Stimulated activated CD8-positive, alpha-beta memory T cell treated with anti-CD3 and anti-CD28 coated beads, Interleukin-15, amount 100 ng/mL, for 48 hours (primary cell): ENCODE data around the gene CCL20.
"Not testable (repeated sequence)": the region's sequence is repeated elsewhere in the genome, so short reads cannot be mapped to it uniquely, and the experiment has no call there.

ENCODE experiments used
- DNase-seq, 2 donors: peaks; one replicate each; pipeline ENCODE4 v3.0.0-alpha.2; 2020; ENCODE audit warnings: low read depth in 2 of 2

Gene CCL20

GRCh38 chr2:227813562-227814353 lies at the start of gene CCL20:
TSS of gene CCL20 (plus strand) at chr2:227813842. CDS start at chr2:227813912, 70 bp downstream.
- DNase-seq, result no peak

- no peak for DNase-seq
Measured at GRCh38 chr2:227765788-227766372, 47.8 kb upstream of the CCL20 start.

- DNase-seq, result peak; percentile 21 to 36
Measured at GRCh38 chr2:227766373-227766883, 47.2 kb upstream of the CCL20 start.

GRCh38 chr2:227767830-227768229 lies 45.8 kb upstream of the CCL20 start:
- DNase-seq, result no peak

GRCh38 chr2:227772197-227772661 lies 41.4 kb upstream of the CCL20 start:
- no peak for DNase-seq

- no peak for DNase-seq
Measured at GRCh38 chr2:227772932-227773331, 40.7 kb upstream of the CCL20 start.

GRCh38 chr2:227774011-227774624 lies 39.5 kb upstream of the CCL20 start:
- no peak for DNase-seq

- DNase-seq, result no peak
Measured at GRCh38 chr2:227774895-227775842, 38.5 kb upstream of the CCL20 start.

- DNase-seq, result no peak
Measured at GRCh38 chr2:227780981-227781615, 32.5 kb upstream of the CCL20 start.

- DNase-seq, result no peak
Measured at GRCh38 chr2:227781841-227782240, 31.8 kb upstream of the CCL20 start.

- no peak for DNase-seq
Measured at GRCh38 chr2:227782804-227783203, 30.8 kb upstream of the CCL20 start.

- DNase-seq, result no peak
Measured at GRCh38 chr2:227783404-227784138, 30.1 kb upstream of the CCL20 start.

- DNase-seq, result no peak
Measured at GRCh38 chr2:227785293-227785692, 28.3 kb upstream of the CCL20 start.

GRCh38 chr2:227788561-227789018 lies 25.1 kb upstream of the CCL20 start:
- no peak for DNase-seq

- DNase-seq, result no peak
Measured at GRCh38 chr2:227789803-227790202, 23.8 kb upstream of the CCL20 start.

GRCh38 chr2:227793148-227793712 lies 20.4 kb upstream of the CCL20 start:
- DNase-seq, result no peak

- no peak for DNase-seq
Measured at GRCh38 chr2:227796045-227796711, 17.5 kb upstream of the CCL20 start.

- not testable (repeated sequence) for DNase-seq
Measured at GRCh38 chr2:227796768-227797167, 16.9 kb upstream of the CCL20 start.

- no peak for DNase-seq
Measured at GRCh38 chr2:227799202-227799601, 14.4 kb upstream of the CCL20 start.
